ENCODE results near the gene ICE1.
"Not testable (repeated sequence)": the region's sequence is repeated elsewhere in the genome, so short reads cannot be mapped to it uniquely, and the experiment has no call there.

ICE1 gene

DNA sequence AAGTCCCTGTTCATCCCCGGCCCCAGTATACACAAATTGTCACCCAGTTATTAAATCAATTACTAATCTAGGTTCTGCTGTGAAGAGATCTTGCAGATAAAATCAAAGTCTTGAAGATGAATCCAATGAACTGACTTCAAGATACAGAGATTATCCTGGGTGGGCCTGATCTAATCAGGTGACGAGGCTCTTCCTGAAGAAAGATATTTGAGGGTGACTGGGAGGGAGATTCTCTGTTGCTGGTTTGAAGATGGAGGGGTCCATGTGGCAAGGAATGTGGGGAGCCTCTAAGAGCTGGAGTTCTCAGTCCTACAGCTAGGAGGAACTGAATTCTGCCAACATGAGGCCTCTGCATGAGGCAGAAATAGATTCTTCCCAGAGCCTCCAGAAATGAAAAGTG, 36.1 kb upstream of the ICE1 start:
- in situ Hi-C loops (cut with MboI; ENCODE audit: low pct_unique_long_range_greater_than_20kb, low sequenced_read_pairs, unreplicated experiment) = no loop called here
- no peak for DNase-seq (ENCODE audit: low spot score)
- TF ChIP-seq, protein P1, sequence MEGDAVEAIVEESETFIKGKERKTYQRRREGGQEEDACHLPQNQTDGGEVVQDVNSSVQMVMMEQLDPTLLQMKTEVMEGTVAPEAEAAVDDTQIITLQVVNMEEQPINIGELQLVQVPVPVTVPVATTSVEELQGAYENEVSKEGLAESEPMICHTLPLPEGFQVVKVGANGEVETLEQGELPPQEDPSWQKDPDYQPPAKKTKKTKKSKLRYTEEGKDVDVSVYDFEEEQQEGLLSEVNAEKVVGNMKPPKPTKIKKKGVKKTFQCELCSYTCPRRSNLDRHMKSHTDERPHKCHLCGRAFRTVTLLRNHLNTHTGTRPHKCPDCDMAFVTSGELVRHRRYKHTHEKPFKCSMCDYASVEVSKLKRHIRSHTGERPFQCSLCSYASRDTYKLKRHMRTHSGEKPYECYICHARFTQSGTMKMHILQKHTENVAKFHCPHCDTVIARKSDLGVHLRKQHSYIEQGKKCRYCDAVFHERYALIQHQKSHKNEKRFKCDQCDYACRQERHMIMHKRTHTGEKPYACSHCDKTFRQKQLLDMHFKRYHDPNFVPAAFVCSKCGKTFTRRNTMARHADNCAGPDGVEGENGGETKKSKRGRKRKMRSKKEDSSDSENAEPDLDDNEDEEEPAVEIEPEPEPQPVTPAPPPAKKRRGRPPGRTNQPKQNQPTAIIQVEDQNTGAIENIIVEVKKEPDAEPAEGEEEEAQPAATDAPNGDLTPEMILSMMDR (IDR thresholded peaks at IDR 0.05; ENCODE audit: extremely low read depth, insufficient read depth, missing control alignments) = no peak

DNA sequence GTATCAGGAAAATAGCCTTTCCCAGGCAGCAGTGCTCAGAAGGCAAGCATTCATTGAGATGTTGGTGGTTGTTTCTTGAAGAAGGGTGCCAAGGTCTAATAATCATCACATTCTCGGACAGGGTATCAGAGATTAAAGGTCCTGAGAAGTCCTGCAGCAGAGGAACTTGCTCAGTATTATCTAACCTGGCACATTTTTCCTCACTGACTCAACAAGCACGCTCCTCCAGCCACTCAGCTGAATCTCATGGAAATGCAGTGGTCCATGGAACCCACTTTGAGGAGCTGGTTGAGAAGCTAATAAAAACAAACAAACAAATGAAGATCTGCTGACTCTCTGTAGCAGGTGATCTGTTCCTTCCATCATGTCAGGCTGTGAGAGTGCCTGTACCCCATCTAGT, 35.3 kb upstream of the ICE1 start:
- TF ChIP-seq, protein P1 (IDR thresholded peaks at IDR 0.05; ENCODE audit: extremely low read depth, insufficient read depth, missing control alignments) = no peak
- no peak for DNase-seq (ENCODE audit: low spot score)

DNA sequence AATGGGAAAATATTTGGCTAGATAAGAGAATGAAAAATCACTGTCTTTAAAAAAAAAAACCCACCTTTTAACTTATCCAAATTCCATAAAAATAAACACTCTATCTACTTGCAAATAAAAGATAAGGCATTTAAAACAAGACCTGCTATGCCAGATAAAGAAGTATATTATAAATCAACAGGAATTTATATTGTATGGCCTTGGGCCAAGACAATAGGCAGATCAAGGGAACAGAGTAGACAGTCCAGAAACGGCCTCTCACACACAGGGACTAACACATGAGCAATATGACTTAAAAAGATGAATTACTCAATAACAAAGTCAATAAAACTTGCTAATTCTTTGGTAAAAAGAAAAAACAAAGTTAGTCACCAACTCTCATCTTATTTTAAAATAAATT, 34.7 kb upstream of the ICE1 start:
- TF ChIP-seq, protein P1 (IDR thresholded peaks at IDR 0.05; ENCODE audit: extremely low read depth, insufficient read depth, missing control alignments) = no peak
- no peak for DNase-seq (ENCODE audit: low spot score)
- in situ Hi-C loops (cut with MboI; ENCODE audit: low pct_unique_long_range_greater_than_20kb, low sequenced_read_pairs, unreplicated experiment) = no loop called here

More for the DNA sequence above, 35.3 kb upstream of the ICE1 start:
- in situ Hi-C loops (cut with MboI; ENCODE audit: low pct_unique_long_range_greater_than_20kb, low sequenced_read_pairs, unreplicated experiment) = no loop called here

DNA sequence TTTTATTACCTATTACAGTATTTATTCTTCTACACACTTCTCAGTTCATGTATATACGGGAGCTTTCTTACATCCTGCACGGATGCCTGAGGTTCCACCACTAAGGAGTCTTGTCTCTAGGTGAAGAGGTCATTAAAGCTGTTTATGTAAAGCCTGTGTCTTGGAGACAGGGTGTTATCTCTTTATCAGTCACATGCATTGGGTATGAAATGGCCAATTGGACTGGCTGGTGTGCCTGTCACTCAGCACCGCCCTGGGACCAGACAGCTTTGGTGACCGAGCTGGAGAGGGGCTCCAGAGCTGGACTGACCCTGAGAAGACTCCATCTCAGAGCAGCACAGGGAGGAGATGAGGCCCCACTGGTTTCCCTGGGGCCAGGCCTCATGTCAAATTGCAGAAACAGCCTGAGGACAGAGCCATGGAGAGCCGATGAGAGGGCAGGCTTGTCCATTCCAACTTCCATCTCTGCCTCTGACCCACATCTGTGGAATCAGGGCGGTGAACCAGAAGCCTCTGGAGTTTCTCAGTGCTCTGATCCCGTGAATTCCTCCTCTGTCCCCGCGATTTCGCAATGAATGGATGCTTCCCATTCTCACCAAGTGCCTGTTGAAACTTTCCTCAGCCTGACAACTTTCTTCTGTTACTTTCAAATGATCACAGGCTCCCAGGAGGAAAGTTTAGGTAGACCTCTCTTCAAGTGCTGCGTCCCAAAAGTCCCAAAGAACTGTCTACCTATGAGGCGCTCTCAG, 32.2 kb upstream of the ICE1 start:
- in situ Hi-C loops (cut with MboI; ENCODE audit: low pct_unique_long_range_greater_than_20kb, low sequenced_read_pairs, unreplicated experiment); DNase-seq (ENCODE audit: low spot score): not testable (repeated sequence)

DNA sequence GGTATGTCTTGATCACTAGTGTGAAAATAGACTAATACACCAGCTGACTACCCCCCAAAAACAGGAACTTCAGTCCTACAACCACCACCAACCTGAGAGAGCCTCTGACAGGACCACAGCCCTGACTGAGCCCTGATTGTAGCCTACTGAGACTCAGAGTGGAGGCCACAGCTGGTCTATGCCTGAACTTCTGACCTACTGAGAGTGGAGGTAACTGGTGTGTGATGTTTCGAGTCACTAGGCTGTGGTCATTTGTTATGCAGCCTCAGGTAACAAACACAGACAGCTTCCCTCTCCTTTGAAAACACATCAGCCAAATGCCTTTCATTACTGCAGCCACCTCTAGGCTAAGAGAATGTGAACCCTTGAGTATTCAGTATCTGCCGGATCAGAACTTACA, 30.0 kb upstream of the ICE1 start:
- DNase-seq (ENCODE audit: low spot score); in situ Hi-C loops (cut with MboI; ENCODE audit: low pct_unique_long_range_greater_than_20kb, low sequenced_read_pairs, unreplicated experiment): not testable (repeated sequence)

DNA sequence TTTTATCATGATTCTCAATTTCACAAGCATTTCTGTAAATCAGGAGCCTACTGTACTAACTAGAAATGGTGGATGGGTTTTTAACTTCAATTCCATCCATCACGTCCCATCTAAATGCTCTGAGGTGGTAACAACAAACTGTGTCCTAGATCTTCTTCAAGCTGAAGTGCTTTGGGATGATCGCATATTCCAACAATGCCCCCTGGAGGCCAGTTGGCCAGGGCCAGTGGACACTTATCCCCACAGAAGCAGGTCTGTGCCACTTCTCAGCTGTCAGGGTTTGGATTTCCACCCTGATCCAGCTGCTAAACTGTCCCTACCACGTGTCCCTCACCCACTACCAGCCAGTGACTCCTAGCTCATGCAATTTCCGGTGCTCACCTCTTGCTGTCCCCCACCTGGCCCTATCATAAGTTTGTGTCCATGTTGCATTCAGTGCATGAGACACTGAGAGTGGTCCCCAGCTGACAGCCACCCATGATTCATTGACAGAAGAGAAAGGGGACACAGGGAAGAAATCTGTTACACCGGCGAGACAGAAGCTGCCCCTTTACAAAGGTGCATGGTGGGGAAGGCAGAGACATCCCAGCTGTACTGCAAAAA, 28.0 kb upstream of the ICE1 start:
- DNase-seq (ENCODE audit: low spot score); in situ Hi-C loops (cut with MboI; ENCODE audit: low pct_unique_long_range_greater_than_20kb, low sequenced_read_pairs, unreplicated experiment): not testable (repeated sequence)
- TF ChIP-seq, protein P1 (IDR thresholded peaks at IDR 0.05; ENCODE audit: extremely low read depth, insufficient read depth, missing control alignments) = peak; percentile 20

DNA sequence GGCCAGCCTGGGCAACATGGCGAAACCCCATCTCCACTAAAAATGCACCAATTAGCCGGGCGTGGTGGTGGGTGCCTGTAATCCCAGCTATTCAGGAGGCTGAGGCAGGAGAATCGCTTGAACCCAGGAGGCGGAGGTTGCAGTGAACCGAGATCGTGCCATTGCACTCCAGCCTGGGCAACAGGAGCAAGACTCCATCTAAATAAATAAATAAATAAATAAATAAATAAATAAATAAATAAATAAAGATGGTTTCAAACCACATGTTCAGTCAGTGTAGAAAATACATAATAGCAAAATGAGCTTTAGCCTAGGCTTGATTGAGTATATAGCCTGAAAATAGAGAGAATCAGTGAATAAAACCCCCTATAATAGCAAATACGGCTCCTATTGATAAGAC, 27.4 kb upstream of the ICE1 start:
- in situ Hi-C loops (cut with MboI; ENCODE audit: low pct_unique_long_range_greater_than_20kb, low sequenced_read_pairs, unreplicated experiment); DNase-seq (ENCODE audit: low spot score): not testable (repeated sequence)

DNA sequence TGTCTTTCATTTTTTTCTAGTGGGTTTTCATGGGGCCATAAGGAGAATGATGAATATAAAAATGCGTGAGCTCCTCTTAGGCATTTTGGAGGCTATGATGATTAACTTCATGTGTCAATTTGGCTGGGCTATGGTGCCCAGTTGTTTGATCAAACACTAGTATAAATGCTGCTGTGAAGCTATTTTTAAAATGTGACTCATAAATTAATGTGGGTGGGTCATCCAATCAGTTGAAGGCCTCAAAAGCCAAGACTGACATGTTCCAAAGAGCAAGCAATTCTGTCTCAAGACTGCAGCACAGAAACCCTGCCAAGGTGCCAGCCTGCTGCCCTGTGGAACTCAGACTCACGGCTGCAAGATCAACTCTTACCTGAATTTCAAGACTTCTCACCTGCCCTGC, 24.4 kb upstream of the ICE1 start:
- DNase-seq (ENCODE audit: low spot score) = no peak
- TF ChIP-seq, protein P1 (IDR thresholded peaks at IDR 0.05; ENCODE audit: extremely low read depth, insufficient read depth, missing control alignments) = no peak
- in situ Hi-C loops (cut with MboI; ENCODE audit: low pct_unique_long_range_greater_than_20kb, low sequenced_read_pairs, unreplicated experiment) = no loop called here
